Measurements from ENCODE around the gene CITED4.

DNA sequence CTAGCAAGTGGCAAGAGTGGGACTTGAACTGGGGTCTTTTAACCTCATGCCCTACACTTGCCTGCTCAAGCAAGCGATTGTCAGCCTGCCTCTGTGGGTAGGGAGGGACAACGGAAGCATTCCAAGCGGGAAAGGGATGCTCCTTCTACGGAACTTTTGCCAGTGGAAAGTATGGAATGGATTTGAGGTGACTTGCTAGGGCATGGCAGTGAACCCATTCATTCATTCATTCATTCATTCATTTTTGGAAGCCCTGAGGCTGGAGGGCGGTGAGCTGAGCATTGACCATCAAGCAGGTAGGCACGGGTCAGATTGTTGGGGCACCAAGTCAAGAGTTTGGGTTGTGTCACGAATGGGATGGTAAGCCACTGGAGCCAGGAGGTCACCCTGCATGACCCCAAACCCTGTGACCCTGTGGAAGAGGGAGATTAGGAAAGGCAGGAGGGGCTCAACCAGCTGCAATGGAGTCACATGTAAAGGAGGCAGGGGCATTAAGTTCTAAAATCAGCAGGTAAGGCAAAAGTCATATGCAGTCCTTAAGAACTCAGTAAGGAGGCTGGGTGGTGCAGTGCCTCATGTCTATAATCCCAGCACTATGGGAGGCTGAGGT, 11.8 kb upstream of the CITED4 start:
- TF ChIP-seq, protein P1, sequence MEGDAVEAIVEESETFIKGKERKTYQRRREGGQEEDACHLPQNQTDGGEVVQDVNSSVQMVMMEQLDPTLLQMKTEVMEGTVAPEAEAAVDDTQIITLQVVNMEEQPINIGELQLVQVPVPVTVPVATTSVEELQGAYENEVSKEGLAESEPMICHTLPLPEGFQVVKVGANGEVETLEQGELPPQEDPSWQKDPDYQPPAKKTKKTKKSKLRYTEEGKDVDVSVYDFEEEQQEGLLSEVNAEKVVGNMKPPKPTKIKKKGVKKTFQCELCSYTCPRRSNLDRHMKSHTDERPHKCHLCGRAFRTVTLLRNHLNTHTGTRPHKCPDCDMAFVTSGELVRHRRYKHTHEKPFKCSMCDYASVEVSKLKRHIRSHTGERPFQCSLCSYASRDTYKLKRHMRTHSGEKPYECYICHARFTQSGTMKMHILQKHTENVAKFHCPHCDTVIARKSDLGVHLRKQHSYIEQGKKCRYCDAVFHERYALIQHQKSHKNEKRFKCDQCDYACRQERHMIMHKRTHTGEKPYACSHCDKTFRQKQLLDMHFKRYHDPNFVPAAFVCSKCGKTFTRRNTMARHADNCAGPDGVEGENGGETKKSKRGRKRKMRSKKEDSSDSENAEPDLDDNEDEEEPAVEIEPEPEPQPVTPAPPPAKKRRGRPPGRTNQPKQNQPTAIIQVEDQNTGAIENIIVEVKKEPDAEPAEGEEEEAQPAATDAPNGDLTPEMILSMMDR (conservative IDR thresholded peaks at IDR 0.05; ENCODE audit: low read depth, low read length): no peak
- no peak for TF ChIP-seq EZH2 (IDR thresholded peaks at IDR 0.05; ENCODE audit: borderline replicate concordance, low read depth, low read length, poor library complexity, severe bottlenecking)

All from A673 (cell line).